Activated CD4-positive, alpha-beta T cell treated with anti-CD3 and anti-CD28 coated beads, Interleukin-2, amount 10 ng/mL, durations not matched to agents 7 days and 5 days (primary cell): ENCODE data around the gene GIMAP6. TPM values are rescaled to one million over a fixed set of nuclear protein-coding genes. Genes with fewer than 3 reads are reported as not detected.
"Not testable (repeated sequence)": the region's sequence is repeated elsewhere in the genome, so short reads cannot be mapped to it uniquely, and the experiment has no call there.

Experiments
- CTCF ChIA-PET: fragments of 350-600 bp; sonication (Branson Sonifier 250); formaldehyde crosslinking; loops from one replicate; lab custom pipeline; 2021; ENCODE audit warnings: antibody characterized with exemption; lab: Charles Lee
- POLR2A ChIA-PET: fragments of 350-600 bp; sonication (Branson Sonifier 250); formaldehyde crosslinking; loops from one replicate; lab custom pipeline; 2021; ENCODE audit warnings: antibody characterized with exemption; lab: Charles Lee
- DNase-seq: peaks from one replicate; pipeline ENCODE4 v3.0.0-alpha.2; 2020
- H3K27ac Mint-ChIP-seq: one replicate; pipeline ENCODE4 v1.8.0; 2021; ENCODE audit warnings: mild to moderate bottlenecking, moderate library complexity, mixed read lengths
- H3K27me3 Mint-ChIP-seq: one replicate; pipeline ENCODE4 v1.8.0; 2021; ENCODE audit warnings: mixed read lengths
- H3K36me3 Mint-ChIP-seq: one replicate; pipeline ENCODE4 v1.8.0; 2021; ENCODE audit warnings: low read depth, mixed read lengths
- H3K4me1 Mint-ChIP-seq: one replicate; pipeline ENCODE4 v1.8.0; 2021; ENCODE audit warnings: mixed read lengths
- H3K4me3 Mint-ChIP-seq: one replicate; pipeline ENCODE4 v1.8.0; 2021; ENCODE audit warnings: mild to moderate bottlenecking, moderate library complexity, mixed read lengths
- H3K9me3 Mint-ChIP-seq: one replicate; pipeline ENCODE4 v1.8.0; 2021; ENCODE audit warnings: mixed read lengths
- total RNA-seq, 2 experiments: library from RNA; stranded (reverse); gene quantifications; one replicate each; pipeline ENCODE4 v1.2.3, GENCODE V29; 2021

GIMAP6 gene
- total RNA-seq, 2 experiments from 2014 or later: 105 to 109 TPM

DNA sequence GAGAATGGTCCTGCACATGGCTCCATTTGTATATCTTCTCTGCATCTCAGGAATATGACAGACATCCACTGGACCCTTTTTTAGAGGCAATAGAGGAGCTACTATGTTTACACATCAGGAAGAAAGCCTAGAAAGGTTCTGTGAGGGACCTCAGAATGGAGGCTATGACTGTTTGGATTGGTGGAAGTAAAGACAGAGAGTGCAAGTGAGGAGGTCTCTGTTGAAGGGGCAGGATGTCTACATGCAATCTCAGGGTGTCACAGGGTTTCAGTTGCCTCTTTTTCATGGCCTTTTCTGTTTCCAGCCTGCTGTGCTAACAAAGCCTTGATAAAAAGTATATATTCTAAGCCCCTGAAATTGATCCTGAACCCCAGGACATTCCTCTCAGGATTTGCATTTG is 9.7 kb upstream of the GIMAP6 start:
- H3K27me3 Mint-ChIP-seq: peaks cover 2% of the 10 kb centered on the region
- ChIA-PET CTCF (interaction anchor here (0.9 to 1.7 kb wide), 4 partner anchors 8 to 75 kb away, joined by 3 to 6 read pairs (median 3); partner anchors contain the start of gene GIMAP4), POLR2A (no interaction called here)
- H3K36me3 Mint-ChIP-seq: peaks cover 73% of the 10 kb centered on the region
- DNase-seq: no peak
- H3K4me1 Mint-ChIP-seq: peaks cover 21% of the 10 kb centered on the region
- no peak overlapping the region for H3K4me3 Mint-ChIP-seq
- peaks cover 71% of the 10 kb centered on the region for H3K9me3 Mint-ChIP-seq
- H3K27ac Mint-ChIP-seq: no peak overlapping the region

DNA sequence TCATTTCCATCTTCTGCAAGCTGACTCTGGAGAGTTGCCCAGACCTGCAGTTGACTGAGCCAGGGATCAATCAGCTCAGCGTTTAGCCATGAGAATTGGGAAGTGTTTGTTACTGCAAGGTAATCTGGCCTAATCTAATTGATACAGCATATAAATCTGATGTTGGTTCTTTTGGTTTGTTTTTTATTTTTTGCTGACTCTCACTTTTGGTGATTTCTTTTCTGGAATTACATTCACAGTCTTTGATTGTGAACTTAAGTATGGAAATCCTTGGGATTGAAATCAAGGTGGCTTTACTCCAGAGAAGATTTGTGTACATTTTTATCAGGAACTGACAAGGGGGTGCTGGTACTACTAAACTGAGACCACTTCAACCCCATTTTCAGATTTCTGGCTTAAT is 1.7 kb upstream of the GIMAP6 start:
- Mint-ChIP-seq H3K4me1 (peaks cover 50% of the 10 kb centered on the region), H3K9me3 (peaks cover 33% of the 10 kb centered on the region), H3K4me3 (peak overlapping the region; percentile 37), H3K27me3 (peaks cover 2% of the 10 kb centered on the region), H3K27ac (peak overlapping the region; percentile 68), H3K36me3 (peaks cover 83% of the 10 kb centered on the region)
- ChIA-PET CTCF (no interaction called here), POLR2A (no interaction called here)
- DNase-seq: no peak

DNA sequence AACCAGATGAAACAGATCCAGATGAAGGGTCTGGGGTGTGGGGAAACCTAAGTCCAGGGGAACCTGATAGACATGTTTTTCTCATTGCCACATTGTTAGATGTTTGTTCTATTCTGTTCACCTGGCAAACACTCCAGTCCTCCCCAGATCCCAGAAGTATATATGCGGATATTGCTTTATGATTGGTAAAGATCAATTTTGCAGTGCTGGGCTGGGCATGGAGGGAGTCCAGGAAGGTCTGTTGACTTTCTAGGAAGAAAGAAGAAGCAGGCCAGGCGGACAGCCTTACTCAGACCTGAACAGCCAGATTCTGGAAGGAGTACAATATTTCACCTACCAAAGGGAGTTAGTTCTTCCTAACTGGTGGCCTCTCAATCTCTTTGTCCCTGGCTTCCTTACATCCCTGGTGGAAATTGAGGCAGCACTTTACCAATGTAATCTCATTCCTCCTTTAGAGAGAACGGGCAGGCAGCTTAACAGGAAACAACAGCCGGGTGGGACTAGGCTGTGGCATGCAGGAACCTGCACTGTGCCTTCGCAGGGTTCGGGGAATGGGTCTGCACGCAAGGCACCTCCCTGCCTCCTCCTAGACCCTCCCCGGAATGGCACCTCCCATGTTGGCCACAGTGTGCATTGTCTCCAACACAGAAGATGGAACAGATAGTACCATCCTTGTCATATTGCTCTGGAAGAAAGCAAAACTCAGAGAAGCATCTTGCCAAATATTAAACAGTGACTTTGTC is 930 bp downstream of the GIMAP6 start:
- no peaks in the 10 kb centered on the region for H3K27me3 Mint-ChIP-seq
- CTCF ChIA-PET: interaction anchor here (1.2 to 1.9 kb wide), 9 partner anchors 9 to 182 kb away, joined by 3 to 6 read pairs (median 4); no protein-coding TSS in a partner anchor

DNA sequence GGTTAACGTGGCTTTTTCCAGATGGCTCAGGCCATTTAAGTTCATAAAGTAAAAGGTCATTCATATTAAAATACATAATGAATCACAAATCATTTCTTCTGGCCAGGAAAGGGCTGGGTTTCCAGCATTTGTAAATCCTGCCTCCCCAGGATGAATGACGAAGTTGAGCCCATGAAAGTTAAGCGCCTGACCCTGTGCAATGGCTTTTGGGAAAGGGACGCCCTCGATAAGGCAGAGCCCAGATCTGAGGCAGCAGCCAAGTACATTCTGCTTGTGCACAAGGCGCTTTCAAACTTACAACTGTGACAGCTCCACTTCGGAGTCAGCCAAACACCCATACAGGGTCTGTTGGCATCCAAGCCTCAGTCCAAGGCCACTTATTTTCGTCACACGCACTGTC is 2.8 kb downstream of the GIMAP6 start:
- Mint-ChIP-seq H3K4me1 (peaks cover 79% of the 10 kb centered on the region), H3K4me3 (peak overlapping the region; percentile 88), H3K36me3 (peaks cover 86% of the 10 kb centered on the region), H3K27ac (peak overlapping the region; percentile 43), H3K27me3 (no peaks in the 10 kb centered on the region), H3K9me3 (peaks cover 27% of the 10 kb centered on the region)
- POLR2A ChIA-PET: no interaction called here
- CTCF ChIA-PET: interaction anchor here (0.6 to 1.7 kb wide), 5 partner anchors 66 to 181 kb away, joined by 3 to 5 read pairs (median 3); no protein-coding TSS in a partner anchor
- no peak for DNase-seq

More for the DNA sequence above, 930 bp downstream of the GIMAP6 start:
- Mint-ChIP-seq H3K36me3 (peaks cover 83% of the 10 kb centered on the region), H3K27ac (peak overlapping the region; percentile 91), H3K4me1 (peaks cover 73% of the 10 kb centered on the region), H3K9me3 (peaks cover 22% of the 10 kb centered on the region), H3K4me3 (peak overlapping the region; percentile 88)
- peak; percentile 82 for DNase-seq
- POLR2A ChIA-PET: interaction anchor here (1.4 to 1.5 kb wide), 2 partner anchors 37 to 85 kb away, joined by 4 to 5 read pairs; partner anchors contain the start of gene GIMAP1

DNA sequence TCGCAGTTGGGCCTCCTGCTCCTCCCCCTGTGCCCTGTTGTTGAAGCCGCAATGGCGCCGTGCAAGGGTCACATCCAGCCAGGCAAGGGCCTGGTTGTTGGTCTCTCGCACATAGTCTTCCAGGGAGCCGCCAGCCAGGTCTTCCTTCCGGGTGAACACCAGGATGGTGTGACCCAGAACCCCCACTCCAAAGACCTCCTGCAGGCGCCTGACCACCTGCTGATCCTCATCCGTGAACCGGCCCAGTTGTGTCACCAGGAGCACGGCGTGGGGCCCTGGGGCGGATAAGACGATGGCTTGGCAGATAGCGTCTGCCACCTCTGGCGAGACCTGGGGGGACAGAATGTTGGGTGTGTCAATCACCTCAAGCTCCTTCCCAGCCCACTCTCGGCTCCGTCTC is 4.2 kb downstream of the GIMAP6 start:
- H3K4me3 Mint-ChIP-seq: no peak overlapping the region
- H3K36me3 Mint-ChIP-seq: peaks cover 94% of the 10 kb centered on the region
- peak overlapping the region; percentile 15 for H3K27ac Mint-ChIP-seq
- DNase-seq: no peak
- ChIA-PET CTCF (interaction anchor here (1.1 kb wide), 1 partner anchor 179 kb away, joined by 3 read pairs; no protein-coding TSS in a partner anchor), POLR2A (no interaction called here)
- H3K9me3 Mint-ChIP-seq: peaks cover 33% of the 10 kb centered on the region
- no peaks in the 10 kb centered on the region for H3K27me3 Mint-ChIP-seq
- peaks cover 81% of the 10 kb centered on the region for H3K4me1 Mint-ChIP-seq

DNA sequence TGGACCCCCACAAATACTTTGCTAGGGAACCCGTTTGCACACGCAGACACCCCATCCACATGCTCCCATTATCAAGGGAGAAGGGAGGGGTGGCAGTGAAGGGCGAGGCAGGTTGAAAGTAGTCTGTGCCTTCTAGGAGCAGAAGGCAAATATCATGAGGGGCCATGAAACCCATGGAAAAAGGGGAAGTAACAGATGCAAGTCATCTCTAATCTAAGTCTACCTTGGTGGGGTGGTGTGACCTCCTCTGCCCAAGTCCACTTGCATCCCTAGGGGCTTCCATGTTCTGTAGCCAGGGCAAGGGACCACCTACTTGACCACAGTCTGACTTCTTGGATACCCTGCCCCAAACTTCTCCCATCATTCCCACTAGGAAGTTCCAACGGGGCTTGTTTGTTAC is 5.5 kb downstream of the GIMAP6 start:
- Mint-ChIP-seq H3K4me1 (peaks cover 86% of the 10 kb centered on the region), H3K27ac (no peak overlapping the region), H3K4me3 (no peak overlapping the region), H3K36me3 (peaks cover 84% of the 10 kb centered on the region), H3K27me3 (no peaks in the 10 kb centered on the region), H3K9me3 (peaks cover 33% of the 10 kb centered on the region)
- POLR2A ChIA-PET: interaction anchor here (0.6 kb wide), 1 partner anchor 66 kb away, joined by 3 read pairs; no protein-coding TSS in a partner anchor
- DNase-seq: no peak
- CTCF ChIA-PET: no interaction called here

DNA sequence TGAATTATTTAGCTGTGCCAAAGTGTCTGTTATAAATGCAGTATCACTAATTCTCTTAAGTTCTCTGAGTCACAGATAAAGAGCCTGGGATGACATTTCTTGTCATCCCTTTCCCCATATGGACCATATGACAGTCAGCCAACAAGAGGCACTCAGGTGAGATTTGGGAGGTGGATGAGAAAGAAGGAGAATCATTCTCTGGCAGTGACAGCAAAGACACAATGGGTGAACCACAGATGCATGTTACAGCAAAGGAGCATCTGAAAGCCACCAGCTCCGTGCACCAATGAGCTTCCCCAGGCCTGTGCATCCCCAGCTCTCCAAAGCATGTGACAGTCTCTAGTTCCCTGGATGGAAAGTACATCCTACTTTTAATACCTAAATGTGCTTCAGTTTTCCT is 10.8 kb downstream of the GIMAP6 start:
- Mint-ChIP-seq H3K4me3 (peak overlapping the region; percentile 28), H3K27ac (peak overlapping the region; percentile 74), H3K4me1 (peaks cover 73% of the 10 kb centered on the region), H3K9me3 (peaks cover 37% of the 10 kb centered on the region), H3K36me3 (peaks cover 57% of the 10 kb centered on the region), H3K27me3 (no peaks in the 10 kb centered on the region)
- DNase-seq: no peak
- POLR2A ChIA-PET: interaction anchor here (1.0 kb wide), 1 partner anchor 106 kb away, joined by 3 read pairs; no protein-coding TSS in a partner anchor
- CTCF ChIA-PET: interaction anchor here (1.0 to 2.4 kb wide), 8 partner anchors 9 to 173 kb away, joined by 3 to 8 read pairs (median 4); partner anchors contain the start of gene GIMAP1

DNA sequence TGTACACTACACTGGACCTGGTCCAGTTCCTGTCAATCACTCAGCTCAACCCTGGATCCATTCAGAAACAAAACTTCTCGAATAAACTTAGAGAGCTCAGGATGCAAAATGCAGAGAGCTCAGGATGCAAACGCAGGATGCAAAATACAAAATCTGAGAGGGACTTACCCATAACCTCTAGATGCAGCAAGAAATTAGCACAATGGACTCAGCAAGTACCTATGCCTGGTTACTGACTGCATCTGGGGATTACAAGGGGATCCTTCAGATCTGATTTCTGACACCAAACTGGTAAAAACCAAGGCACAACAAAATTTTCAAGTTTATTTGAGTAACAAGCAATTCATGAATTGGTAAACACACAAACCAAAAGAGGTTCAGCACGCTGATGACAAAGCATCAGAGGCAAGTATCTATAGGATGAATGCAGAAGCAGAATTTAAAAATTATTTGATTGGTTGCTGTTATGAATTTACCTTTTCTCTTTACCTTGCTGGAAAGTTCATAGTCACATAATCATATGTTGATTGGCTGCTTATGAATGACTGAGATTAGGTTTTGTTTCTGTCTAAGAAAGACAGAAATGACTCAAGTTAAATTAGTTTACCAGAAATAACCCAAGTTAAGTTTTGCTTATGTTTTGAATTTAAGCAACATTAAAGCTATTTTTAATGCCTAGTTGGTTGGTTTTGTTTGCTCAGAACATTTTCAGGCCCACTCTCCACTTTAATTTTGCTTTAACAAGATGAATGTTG is 11.4 kb downstream of the GIMAP6 start:
- H3K4me1 Mint-ChIP-seq: peaks cover 68% of the 10 kb centered on the region
- peak overlapping the region; percentile 74 for H3K27ac Mint-ChIP-seq
- no peaks in the 10 kb centered on the region for H3K27me3 Mint-ChIP-seq
- peak overlapping the region; percentile 28 for H3K4me3 Mint-ChIP-seq
- DNase-seq: no peak
- peaks cover 37% of the 10 kb centered on the region for H3K9me3 Mint-ChIP-seq
- POLR2A ChIA-PET: interaction anchor here (0.8 to 1.0 kb wide), 2 partner anchors 54 to 105 kb away, joined by 3 read pairs; partner anchors contain the start of gene GIMAP4
- peaks cover 51% of the 10 kb centered on the region for H3K36me3 Mint-ChIP-seq
- CTCF ChIA-PET: interaction anchor here (0.9 to 2.4 kb wide), 7 partner anchors 11 to 172 kb away, joined by 3 to 8 read pairs (median 3); no protein-coding TSS in a partner anchor

DNA sequence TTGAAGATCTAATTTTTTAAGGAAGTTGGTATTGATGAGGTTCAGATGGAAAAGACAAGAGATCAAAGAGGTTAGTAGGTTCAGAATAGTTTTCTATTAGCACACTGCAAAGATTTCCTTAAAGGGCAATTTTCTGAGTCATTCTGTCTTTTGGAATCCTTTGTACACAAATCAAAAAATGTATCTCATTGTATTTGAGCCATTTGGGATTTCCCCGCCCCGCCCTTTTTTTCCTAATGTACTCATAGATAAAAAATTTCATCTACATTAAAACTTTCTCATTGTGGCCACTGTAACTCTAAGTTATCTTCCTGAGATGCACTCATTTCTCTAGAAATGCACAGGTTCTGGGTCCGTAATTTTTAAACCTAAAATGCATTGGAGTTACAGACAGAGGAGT is 12.1 kb downstream of the GIMAP6 start:
- POLR2A ChIA-PET: interaction anchor here (0.8 kb wide), 1 partner anchor 53 kb away, joined by 3 read pairs; the partner anchor contains the start of gene GIMAP4
- Mint-ChIP-seq H3K4me1 (peaks cover 63% of the 10 kb centered on the region), H3K27me3 (no peaks in the 10 kb centered on the region), H3K36me3 (peaks cover 49% of the 10 kb centered on the region), H3K4me3 (no peak overlapping the region), H3K27ac (peak overlapping the region; percentile 74), H3K9me3 (peaks cover 31% of the 10 kb centered on the region)
- CTCF ChIA-PET: interaction anchor here (0.9 to 2.4 kb wide), 3 partner anchors 14 to 171 kb away, joined by 3 to 8 read pairs (median 3); no protein-coding TSS in a partner anchor
- no peak for DNase-seq

DNA sequence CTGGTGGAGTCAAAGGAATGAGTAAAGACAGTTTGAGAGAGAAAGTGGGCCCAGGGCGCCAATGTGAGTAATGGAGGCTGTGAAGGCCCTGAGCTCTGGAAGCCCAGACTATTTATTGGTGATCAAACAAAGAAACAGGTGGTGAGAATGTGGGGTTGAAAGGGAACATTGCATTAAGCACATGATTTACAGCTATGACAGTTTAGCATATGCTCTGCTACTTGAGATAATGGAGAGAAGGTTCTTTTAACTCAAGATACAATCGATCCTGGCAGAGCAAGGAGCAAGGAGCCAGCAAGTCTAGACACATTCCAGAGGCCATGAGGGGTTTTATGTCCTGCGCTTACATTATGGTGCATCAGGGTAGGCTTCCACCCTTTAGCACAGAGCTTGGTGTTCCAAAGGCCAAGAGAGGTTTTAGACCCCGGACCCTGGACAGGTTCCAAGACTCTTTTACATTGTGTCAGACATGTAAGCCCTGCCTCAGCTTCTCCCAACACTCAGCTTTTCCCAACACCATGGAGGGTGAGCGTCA is 16.9 kb downstream of the GIMAP6 start:
- POLR2A ChIA-PET, DNase-seq, H3K4me3 Mint-ChIP-seq, H3K27me3 Mint-ChIP-seq: not testable (repeated sequence)
- Mint-ChIP-seq H3K9me3 (peaks cover 55% of the 10 kb centered on the region), H3K36me3 (peaks cover 63% of the 10 kb centered on the region), H3K27ac (peak overlapping the region; percentile 71), H3K4me1 (peaks cover 63% of the 10 kb centered on the region)
- CTCF ChIA-PET: interaction anchor here (1.2 to 1.9 kb wide), 4 partner anchors 9 to 166 kb away, joined by 3 to 5 read pairs (median 4); partner anchors contain the start of gene GIMAP6

DNA sequence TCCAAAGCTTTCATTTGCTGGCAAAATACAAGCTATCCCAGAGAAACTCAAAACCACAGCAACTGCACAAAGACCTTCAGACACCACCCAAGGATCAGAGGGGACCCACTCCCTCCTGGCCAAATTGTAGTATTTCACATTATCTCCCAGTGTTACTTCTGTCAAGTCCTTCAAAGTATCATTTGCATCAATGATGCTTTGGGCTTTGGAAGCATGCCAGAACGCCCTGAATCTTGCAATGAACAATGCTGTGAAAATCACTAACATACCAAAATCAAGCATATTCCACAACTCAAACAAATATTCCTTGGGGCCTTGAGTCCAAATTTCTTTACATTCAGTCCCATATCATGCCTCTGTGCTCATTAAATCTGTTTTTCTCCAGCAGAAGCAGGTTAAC is 17.8 kb downstream of the GIMAP6 start:
- H3K27me3 Mint-ChIP-seq, POLR2A ChIA-PET, DNase-seq: not testable (repeated sequence)
- peak overlapping the region; percentile 6 for H3K4me3 Mint-ChIP-seq
- H3K4me1 Mint-ChIP-seq: peaks cover 64% of the 10 kb centered on the region
- H3K9me3 Mint-ChIP-seq: peaks cover 56% of the 10 kb centered on the region
- H3K27ac Mint-ChIP-seq: peak overlapping the region; percentile 71
- CTCF ChIA-PET: interaction anchor here (1.2 to 1.9 kb wide), 3 partner anchors 11 to 165 kb away, joined by 3 to 5 read pairs (median 3); partner anchors contain the start of gene GIMAP6
- H3K36me3 Mint-ChIP-seq: peaks cover 64% of the 10 kb centered on the region

DNA sequence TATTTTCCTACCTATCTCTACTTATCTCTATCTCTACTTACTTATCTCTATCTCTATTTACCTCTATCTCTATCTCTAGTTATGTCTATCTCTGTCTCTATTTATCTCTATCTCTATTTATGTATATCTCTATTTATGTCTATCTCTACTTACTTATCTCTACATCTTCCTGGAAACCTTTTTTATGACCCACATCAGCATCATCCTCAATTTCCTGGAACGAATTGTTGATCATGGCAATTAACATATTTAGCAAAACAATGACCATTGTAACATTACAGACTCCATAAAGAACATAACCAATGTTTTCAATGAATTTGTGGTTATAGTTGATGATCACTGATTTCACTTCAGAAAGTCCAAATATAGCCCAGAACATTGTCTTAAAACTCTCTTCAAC is 18.3 kb downstream of the GIMAP6 start:
- peaks cover 66% of the 10 kb centered on the region for H3K4me1 Mint-ChIP-seq

More for the DNA sequence above, 18.3 kb downstream of the GIMAP6 start:
- Mint-ChIP-seq H3K4me3 (no peak overlapping the region), H3K27me3 (no peaks in the 10 kb centered on the region), H3K27ac (peak overlapping the region; percentile 71), H3K9me3 (peaks cover 56% of the 10 kb centered on the region), H3K36me3 (peaks cover 64% of the 10 kb centered on the region)
- ChIA-PET CTCF (interaction anchor here (1.2 to 1.9 kb wide), 2 partner anchors 12 to 18 kb away, joined by 3 to 5 read pairs; partner anchors contain the start of gene GIMAP6), POLR2A (no interaction called here)
- no peak for DNase-seq
